ENCODE data around the gene TMIE.

DNA sequence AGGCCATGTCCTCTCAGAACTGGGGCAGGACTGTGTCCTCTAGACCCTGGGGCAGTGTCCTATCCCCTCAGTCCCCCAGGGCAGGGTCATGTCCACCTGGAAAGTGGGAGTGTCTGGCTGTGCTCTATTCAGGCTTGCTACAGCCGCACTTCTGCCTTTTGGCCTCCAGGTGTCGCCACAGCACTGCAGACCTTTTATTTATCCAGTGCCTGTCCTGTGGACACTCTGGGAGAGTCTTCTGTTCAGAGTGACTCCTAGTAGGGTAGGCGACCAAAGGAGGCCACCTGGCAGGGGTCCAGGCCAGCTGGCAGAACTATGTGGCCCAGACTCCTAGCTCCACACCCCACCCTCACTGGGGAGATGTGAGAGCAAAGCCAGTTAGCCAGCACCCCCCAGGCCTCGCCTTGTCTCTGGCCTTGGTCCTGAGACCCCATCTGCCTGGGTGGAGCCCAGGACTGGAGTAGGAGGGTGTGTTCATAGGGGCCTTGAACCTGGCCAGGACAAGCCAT, 3.9 kb downstream of the TMIE start:
- TF ChIP-seq CHD1 (IDR thresholded peaks at IDR 0.05; ENCODE audit: low read length) (no peak), ZNF212 (CRISPR knock-in tag; IDR thresholded peaks at IDR 0.05) (no peak), HEY1 (CRISPR knock-in tag; IDR thresholded peaks at IDR 0.05; ENCODE audit: borderline replicate concordance) (no peak), NCOA2 (IDR thresholded peaks at IDR 0.05; ENCODE audit: partially characterized antibody in 2 of 2) (no peak), ZNF431 (CRISPR knock-in tag; IDR thresholded peaks at IDR 0.05) (no peak)
- TF ChIP-seq, protein P1, sequence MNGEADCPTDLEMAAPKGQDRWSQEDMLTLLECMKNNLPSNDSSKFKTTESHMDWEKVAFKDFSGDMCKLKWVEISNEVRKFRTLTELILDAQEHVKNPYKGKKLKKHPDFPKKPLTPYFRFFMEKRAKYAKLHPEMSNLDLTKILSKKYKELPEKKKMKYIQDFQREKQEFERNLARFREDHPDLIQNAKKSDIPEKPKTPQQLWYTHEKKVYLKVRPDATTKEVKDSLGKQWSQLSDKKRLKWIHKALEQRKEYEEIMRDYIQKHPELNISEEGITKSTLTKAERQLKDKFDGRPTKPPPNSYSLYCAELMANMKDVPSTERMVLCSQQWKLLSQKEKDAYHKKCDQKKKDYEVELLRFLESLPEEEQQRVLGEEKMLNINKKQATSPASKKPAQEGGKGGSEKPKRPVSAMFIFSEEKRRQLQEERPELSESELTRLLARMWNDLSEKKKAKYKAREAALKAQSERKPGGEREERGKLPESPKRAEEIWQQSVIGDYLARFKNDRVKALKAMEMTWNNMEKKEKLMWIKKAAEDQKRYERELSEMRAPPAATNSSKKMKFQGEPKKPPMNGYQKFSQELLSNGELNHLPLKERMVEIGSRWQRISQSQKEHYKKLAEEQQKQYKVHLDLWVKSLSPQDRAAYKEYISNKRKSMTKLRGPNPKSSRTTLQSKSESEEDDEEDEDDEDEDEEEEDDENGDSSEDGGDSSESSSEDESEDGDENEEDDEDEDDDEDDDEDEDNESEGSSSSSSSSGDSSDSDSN (IDR thresholded peaks at IDR 0.05; ENCODE audit: borderline replicate concordance in 1 of 2, low read depth in 2 of 2, low read length in 2 of 2): no peak
- TF ChIP-seq, protein P2, sequence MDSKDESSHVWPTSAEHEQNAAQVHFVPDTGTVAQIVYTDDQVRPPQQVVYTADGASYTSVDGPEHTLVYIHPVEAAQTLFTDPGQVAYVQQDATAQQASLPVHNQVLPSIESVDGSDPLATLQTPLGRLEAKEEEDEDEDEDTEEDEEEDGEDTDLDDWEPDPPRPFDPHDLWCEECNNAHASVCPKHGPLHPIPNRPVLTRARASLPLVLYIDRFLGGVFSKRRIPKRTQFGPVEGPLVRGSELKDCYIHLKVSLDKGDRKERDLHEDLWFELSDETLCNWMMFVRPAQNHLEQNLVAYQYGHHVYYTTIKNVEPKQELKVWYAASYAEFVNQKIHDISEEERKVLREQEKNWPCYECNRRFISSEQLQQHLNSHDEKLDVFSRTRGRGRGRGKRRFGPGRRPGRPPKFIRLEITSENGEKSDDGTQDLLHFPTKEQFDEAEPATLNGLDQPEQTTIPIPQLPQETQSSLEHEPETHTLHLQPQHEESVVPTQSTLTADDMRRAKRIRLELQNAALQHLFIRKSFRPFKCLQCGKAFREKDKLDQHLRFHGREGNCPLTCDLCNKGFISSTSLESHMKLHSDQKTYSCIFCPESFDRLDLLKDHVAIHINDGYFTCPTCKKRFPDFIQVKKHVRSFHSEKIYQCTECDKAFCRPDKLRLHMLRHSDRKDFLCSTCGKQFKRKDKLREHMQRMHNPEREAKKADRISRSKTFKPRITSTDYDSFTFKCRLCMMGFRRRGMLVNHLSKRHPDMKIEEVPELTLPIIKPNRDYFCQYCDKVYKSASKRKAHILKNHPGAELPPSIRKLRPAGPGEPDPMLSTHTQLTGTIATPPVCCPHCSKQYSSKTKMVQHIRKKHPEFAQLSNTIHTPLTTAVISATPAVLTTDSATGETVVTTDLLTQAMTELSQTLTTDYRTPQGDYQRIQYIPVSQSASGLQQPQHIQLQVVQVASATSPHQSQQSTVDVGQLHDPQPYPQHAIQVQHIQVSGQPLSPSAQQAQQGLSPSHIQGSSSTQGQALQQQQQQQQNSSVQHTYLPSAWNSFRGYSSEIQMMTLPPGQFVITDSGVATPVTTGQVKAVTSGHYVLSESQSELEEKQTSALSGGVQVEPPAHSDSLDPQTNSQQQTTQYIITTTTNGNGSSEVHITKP (IDR thresholded peaks at IDR 0.05; ENCODE audit: partially characterized antibody): no peak

All from K562 (cell line).